Astrocyte (in vitro differentiated cells and primary cell): ENCODE results near the gene MYRIP.

Experiments
- EZH2 ChIP-seq: IDR thresholded peaks from 2 replicates; pipeline ENCODE4 v1.6.1; 2012; ENCODE audit warnings: mild to moderate bottlenecking, low read length, inconsistent platforms; ENCODE audit not compliant: insufficient read depth
- TF ChIP-seq, protein P1 (sequence below): IDR thresholded peaks from 2 replicates; pipeline ENCODE4 v1.5.1; 2011; ENCODE audit warnings: low read depth, mild to moderate bottlenecking, inconsistent platforms, low read length, moderate library complexity; ENCODE audit not compliant: insufficient read depth

DNA sequence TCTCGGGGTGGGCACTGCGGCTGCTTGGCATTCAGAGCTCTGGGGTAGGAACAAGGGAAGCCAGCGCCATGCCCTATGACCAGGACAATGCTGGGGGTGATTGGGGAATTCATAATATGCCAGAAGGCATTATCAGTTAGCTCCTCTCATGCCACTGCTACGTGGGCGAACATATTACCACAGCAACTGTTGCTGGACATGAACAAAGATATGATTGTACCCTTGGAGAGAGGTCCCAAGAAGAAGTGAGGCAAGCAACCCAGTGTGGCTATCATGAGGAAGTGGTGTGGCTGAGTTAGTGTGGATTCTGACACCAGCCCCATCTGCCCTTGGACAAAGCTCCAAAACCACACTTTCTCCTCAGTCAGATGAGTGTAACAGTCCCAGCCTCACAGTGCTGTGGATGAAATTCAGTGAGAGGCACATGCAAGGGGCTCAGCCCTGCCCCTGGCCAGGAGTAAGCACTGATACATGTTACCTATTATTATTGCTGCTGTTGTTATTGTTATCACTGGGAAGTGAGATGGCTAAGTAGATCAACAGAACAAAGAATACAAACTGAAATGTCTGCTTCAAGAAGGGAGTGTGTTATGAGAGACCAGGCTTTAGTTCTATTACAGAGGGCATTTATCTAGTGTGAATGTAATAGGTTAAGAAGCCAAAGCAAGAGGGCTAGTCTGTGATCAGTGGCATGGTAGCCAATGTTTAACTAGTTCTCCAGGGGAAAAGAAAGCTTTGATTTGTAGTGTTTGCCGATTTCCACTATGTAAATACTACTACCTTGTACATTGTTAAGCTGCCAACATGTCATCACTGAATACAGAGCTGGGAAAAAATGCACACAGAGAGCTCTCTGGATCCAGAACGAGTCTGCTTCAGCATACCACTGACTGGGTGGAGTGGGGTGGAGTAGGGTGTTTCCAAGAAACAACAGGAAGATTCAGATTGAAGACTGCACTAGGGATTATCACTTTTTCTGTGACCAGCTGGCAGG, 277.8 kb downstream of the MYRIP start:
- TF ChIP-seq, protein P1, sequence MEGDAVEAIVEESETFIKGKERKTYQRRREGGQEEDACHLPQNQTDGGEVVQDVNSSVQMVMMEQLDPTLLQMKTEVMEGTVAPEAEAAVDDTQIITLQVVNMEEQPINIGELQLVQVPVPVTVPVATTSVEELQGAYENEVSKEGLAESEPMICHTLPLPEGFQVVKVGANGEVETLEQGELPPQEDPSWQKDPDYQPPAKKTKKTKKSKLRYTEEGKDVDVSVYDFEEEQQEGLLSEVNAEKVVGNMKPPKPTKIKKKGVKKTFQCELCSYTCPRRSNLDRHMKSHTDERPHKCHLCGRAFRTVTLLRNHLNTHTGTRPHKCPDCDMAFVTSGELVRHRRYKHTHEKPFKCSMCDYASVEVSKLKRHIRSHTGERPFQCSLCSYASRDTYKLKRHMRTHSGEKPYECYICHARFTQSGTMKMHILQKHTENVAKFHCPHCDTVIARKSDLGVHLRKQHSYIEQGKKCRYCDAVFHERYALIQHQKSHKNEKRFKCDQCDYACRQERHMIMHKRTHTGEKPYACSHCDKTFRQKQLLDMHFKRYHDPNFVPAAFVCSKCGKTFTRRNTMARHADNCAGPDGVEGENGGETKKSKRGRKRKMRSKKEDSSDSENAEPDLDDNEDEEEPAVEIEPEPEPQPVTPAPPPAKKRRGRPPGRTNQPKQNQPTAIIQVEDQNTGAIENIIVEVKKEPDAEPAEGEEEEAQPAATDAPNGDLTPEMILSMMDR: no peak
- no peak for TF ChIP-seq EZH2
